Natural killer cell treated with Interleukin-12 subunit alpha and Interleukin-12 subunit beta and Interleukin-15 and Interleukin-18, amount 100 ng/mL, for 72 hours (primary cell): ENCODE measurements around the gene SPPL3. TPM values are rescaled to one million over a fixed set of nuclear protein-coding genes. Genes with fewer than 3 reads are reported as not detected.
A peak's percentile ranks its signal among the peaks of the same experiment; 100 is the strongest.

Source experiments
- ATAC-seq, 2 donors: fragments of 150-1000 bp; cut with Tn5 transposase in 1 of 2; sonication (Bioruptor Pico), chemical (Tn5 transposase) in 1 of 2; 2 replicates each; pipeline ENCODE4 v1.10.0; 2021
- DNase-seq: peaks from one replicate; pipeline ENCODE4 v3.0.0; 2022; ENCODE audit warnings: low spot score
- H3K27ac Mint-ChIP-seq, 2 donors: 1 replicate in 1 of 2; 2 replicates in 1 of 2; pipeline ENCODE4 v1.8.0; 2022; ENCODE audit warnings: mixed read lengths in 2 of 2, mild to moderate bottlenecking in 1 of 2, moderate library complexity in 1 of 2
- H3K27me3 Mint-ChIP-seq, 2 donors: 1 replicate in 1 of 2; 2 replicates in 1 of 2; pipeline ENCODE4 v1.8.0; 2022; ENCODE audit warnings: mixed read lengths in 2 of 2
- H3K36me3 Mint-ChIP-seq: one replicate; pipeline ENCODE4 v1.8.0; 2022; ENCODE audit warnings: mixed read lengths
- H3K4me1 Mint-ChIP-seq, 2 donors: 1 replicate in 1 of 2; 2 replicates in 1 of 2; pipeline ENCODE4 v1.8.0; 2022; ENCODE audit warnings: low read depth in 2 of 2, mixed read lengths in 2 of 2, mild to moderate bottlenecking in 1 of 2
- H3K4me3 Mint-ChIP-seq: one replicate; pipeline ENCODE4 v1.8.0; 2022; ENCODE audit warnings: mixed read lengths
- H3K9me3 Mint-ChIP-seq: 2 replicates; pipeline ENCODE4 v1.8.0; 2022; ENCODE audit warnings: mixed read lengths
- total RNA-seq, 2 donors: library from RNA; stranded (reverse); gene quantifications; one replicate each; pipeline ENCODE4 v1.2.3, GENCODE V29; 2022

SPPL3 gene
- total RNA-seq, 2 donors from 2014 or later: 21.6 to 31.6 TPM

- ATAC-seq (peak; percentile 59 to 73), DNase-seq (no peak)
- peaks cover 19 to 34% of the 10 kb centered on the region in 2 donors for H3K4me1 Mint-ChIP-seq
- no peaks in the 10 kb centered on the region for H3K9me3 Mint-ChIP-seq
- H3K27ac Mint-ChIP-seq: peak overlapping the region; percentile 4 to 82
- no peak overlapping the region for H3K4me3 Mint-ChIP-seq
- H3K36me3 Mint-ChIP-seq: no peaks in the 10 kb centered on the region
- H3K27me3 Mint-ChIP-seq: no peaks in the 10 kb centered on the region
These were observed 129.8 kb downstream of the SPPL3 start for GRCh38 chr12:120774169-120774916.

DNA sequence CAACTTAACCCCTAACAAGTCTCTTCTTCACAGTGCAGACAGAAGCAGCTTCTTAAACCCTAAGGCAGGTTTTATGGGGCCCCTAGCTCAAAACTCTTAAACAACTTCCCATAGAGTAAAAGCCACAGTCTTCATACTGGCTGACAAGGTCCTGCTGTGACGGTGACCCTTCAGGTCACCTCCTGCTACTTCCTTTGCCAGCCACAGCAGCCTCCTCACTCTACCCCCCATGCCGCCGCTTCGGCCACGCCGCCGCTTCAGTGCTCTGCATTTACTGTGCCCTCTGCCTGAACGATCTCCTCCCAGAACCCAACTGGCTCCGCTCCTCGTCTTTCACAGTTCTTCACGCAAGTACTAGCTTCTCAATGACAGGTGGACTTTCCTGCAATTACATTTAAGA is 133.1 kb downstream of the SPPL3 start:
- ATAC-seq (no peak), DNase-seq (no peak)
- Mint-ChIP-seq H3K9me3 (no peaks in the 10 kb centered on the region), H3K4me1 (peaks cover 19 to 34% of the 10 kb centered on the region in 2 donors), H3K4me3 (no peak overlapping the region), H3K36me3 (no peaks in the 10 kb centered on the region), H3K27me3 (no peaks in the 10 kb centered on the region), H3K27ac (peak overlapping the region in 1 of 2 donors; percentile 33)

DNA sequence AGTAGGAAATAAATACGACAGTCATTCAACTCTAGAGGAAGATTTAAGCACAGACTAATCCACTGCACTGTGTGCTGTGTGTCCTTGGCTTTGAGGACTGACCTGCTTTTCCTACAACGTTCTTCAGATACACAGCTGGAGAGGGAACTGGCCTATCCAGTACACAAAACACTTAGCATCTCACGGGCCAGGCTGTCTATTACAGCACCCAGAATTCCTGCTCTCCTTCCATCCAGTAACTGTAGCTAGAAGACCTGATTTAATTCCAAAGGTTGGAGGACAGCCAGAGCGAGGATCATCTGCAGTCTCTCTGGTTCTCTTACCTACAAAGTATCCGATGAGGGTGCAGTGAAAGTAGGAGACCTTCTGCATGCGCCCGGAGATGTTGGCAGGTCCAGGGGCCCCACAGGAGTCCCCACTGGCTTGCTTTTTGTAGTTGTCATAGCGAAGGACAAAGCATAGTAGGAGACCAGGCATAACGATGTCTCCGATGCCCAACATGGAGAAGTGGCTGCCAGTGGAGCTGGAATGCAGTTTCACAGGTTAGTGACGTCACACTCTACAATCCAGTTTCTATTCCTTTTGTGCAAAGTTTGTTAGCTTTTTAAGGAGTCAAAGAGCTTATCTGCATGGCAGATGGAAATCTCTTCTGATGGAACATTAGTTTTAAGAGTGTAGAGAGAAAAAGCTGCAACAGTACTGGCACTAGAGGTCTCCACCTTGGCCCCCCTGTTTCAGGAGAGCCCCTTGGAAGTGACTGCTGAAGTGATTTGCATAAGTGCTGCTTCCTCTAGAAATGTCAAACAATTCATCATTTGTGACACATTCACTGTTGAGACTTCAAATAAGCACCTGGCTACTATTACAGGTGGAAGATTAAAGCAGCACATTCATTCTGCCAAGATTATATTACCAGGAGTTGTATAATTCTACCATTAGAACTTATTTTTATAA is 136.8 kb downstream of the SPPL3 start:
- DNase-seq: no peak
- peaks cover 6 to 17% of the 10 kb centered on the region in 2 donors for H3K4me1 Mint-ChIP-seq
- no peaks in the 10 kb centered on the region for H3K9me3 Mint-ChIP-seq
- ATAC-seq: no peak
- H3K27ac Mint-ChIP-seq: no peak overlapping the region
- H3K27me3 Mint-ChIP-seq: no peaks in the 10 kb centered on the region
- H3K36me3 Mint-ChIP-seq: no peaks in the 10 kb centered on the region
- no peak overlapping the region for H3K4me3 Mint-ChIP-seq

- ATAC-seq (no peak), DNase-seq (no peak)
- no peaks in the 10 kb centered on the region for H3K9me3 Mint-ChIP-seq
- no peaks in the 10 kb centered on the region for H3K36me3 Mint-ChIP-seq
- no peaks in the 10 kb centered on the region for H3K27me3 Mint-ChIP-seq
- no peak overlapping the region for H3K4me3 Mint-ChIP-seq
- no peak overlapping the region for H3K27ac Mint-ChIP-seq
- peaks cover 6 to 12% of the 10 kb centered on the region in 2 donors for H3K4me1 Mint-ChIP-seq
These were observed 137.6 kb downstream of the SPPL3 start for GRCh38 chr12:120766566-120766965.

DNA sequence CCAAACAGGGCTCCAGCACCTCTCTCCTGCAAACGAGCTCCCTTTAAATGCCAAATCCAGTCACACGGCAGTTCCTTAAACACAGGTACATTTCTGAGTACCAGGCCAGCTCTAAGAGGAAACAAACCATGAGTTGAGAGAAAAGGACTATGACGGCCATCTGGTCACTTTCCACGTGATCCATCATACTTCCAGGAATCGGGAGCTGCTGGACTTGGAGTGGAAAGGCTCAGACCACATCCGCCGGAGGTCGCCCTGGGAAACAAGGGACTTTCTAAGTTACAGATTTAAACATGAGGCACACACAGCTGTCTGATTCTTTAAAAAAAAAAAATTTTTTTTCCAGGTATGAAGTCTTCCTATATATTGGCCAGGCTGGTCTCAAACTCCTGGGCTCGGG is 139.3 kb downstream of the SPPL3 start:
- no peaks in the 10 kb centered on the region for H3K36me3 Mint-ChIP-seq
- no peak for DNase-seq
- no peak overlapping the region for H3K4me3 Mint-ChIP-seq
- H3K4me1 Mint-ChIP-seq: no peaks in the 10 kb centered on the region
- H3K27me3 Mint-ChIP-seq: no peaks in the 10 kb centered on the region
- no peaks in the 10 kb centered on the region for H3K9me3 Mint-ChIP-seq
- ATAC-seq: no peak
- H3K27ac Mint-ChIP-seq: no peak overlapping the region

- DNase-seq: no peak
- H3K4me1 Mint-ChIP-seq: no peaks in the 10 kb centered on the region
- H3K4me3 Mint-ChIP-seq: no peak overlapping the region
- no peaks in the 10 kb centered on the region for H3K9me3 Mint-ChIP-seq
- H3K27ac Mint-ChIP-seq: no peak overlapping the region
- H3K27me3 Mint-ChIP-seq: no peaks in the 10 kb centered on the region
- no peaks in the 10 kb centered on the region for H3K36me3 Mint-ChIP-seq
- ATAC-seq: no peak
These were observed 140.9 kb downstream of the SPPL3 start for GRCh38 chr12:120763250-120763649.

- no peak for ATAC-seq
- Mint-ChIP-seq H3K9me3 (no peaks in the 10 kb centered on the region), H3K4me3 (no peak overlapping the region), H3K4me1 (no peaks in the 10 kb centered on the region), H3K27me3 (no peaks in the 10 kb centered on the region), H3K27ac (no peak overlapping the region), H3K36me3 (no peaks in the 10 kb centered on the region)
- no peak for DNase-seq
These were observed 142.1 kb downstream of the SPPL3 start for GRCh38 chr12:120762086-120762485.

DNA sequence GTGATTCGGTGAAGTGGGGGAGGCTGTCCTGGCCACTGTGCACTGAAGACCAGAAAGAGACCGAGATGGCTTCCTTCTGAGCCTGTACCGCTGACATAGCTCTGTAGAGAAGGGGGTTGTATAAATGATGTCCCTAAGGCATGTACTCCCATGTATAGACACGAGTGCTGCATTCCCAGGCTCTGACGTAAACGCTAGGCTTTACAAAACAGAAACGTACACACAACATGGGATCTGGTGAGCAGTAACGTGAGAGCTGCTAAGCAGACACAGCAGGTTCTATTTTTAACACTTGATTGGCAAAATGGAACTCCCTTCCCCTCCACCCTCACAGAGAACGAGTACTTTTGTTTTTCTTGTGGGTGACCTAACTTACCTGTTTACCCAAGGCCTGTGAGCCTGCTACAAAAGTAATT is 142.6 kb downstream of the SPPL3 start:
- DNase-seq (no peak), ATAC-seq (no peak)
- Mint-ChIP-seq H3K9me3 (no peaks in the 10 kb centered on the region), H3K4me3 (no peak overlapping the region), H3K36me3 (no peaks in the 10 kb centered on the region), H3K4me1 (no peaks in the 10 kb centered on the region), H3K27ac (no peak overlapping the region), H3K27me3 (no peaks in the 10 kb centered on the region)

GRCh38 chr12:120760349-120761254 is 143.6 kb downstream of the SPPL3 start:
- Mint-ChIP-seq H3K36me3 (no peaks in the 10 kb centered on the region), H3K27me3 (no peaks in the 10 kb centered on the region), H3K27ac (no peak overlapping the region), H3K4me3 (no peak overlapping the region), H3K4me1 (no peaks in the 10 kb centered on the region), H3K9me3 (no peaks in the 10 kb centered on the region)
- ATAC-seq (no peak), DNase-seq (no peak)

DNA sequence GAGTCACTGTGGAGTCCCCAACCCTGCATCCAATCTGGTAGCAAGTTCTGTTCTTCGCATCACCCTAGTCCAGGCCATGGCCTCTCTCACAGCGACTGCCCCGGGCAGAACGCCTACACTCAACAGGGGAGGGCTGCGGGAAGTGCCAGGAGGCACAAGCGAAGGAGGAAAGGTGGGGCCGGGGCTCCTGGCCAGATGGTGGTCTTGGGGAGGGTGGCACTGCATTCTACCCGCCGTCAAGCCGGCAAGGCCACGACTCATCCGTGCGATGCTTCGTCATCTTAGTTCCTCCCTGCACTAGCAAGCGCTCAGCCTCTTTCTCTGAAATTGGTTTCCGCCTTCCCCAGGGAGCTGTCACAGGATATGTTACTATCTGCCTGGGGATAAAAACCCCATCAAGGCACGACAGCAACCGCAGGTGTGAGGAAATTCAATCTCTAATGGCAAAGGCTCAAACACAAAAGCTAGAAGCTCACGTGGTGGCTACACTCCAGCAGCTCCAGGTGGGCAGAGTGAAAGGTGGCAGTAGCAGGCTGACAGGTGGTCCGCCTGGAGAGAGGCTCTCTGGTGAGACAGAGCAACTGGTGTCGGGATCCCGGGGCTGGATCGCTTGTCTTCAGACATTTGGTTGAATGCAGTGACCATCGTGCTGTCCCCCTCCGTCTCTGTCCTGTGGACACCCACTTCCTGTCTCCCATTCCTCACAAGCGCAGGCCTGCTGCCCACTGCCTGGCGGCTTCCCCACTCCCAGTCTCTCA is 144.4 kb downstream of the SPPL3 start:
- Mint-ChIP-seq H3K4me1 (no peaks in the 10 kb centered on the region), H3K27ac (no peak overlapping the region), H3K9me3 (peaks cover 4% of the 10 kb centered on the region), H3K36me3 (peaks cover 7% of the 10 kb centered on the region), H3K4me3 (no peak overlapping the region), H3K27me3 (no peaks in the 10 kb centered on the region)
- ATAC-seq (no peak), DNase-seq (no peak)

- Mint-ChIP-seq H3K36me3 (peaks cover 10% of the 10 kb centered on the region), H3K9me3 (peaks cover 4% of the 10 kb centered on the region), H3K4me1 (no peaks in the 10 kb centered on the region), H3K4me3 (no peak overlapping the region), H3K27me3 (no peaks in the 10 kb centered on the region), H3K27ac (no peak overlapping the region)
- no peak for ATAC-seq
- DNase-seq: no peak
These were observed 145.2 kb downstream of the SPPL3 start for GRCh38 chr12:120758798-120759590.

DNA sequence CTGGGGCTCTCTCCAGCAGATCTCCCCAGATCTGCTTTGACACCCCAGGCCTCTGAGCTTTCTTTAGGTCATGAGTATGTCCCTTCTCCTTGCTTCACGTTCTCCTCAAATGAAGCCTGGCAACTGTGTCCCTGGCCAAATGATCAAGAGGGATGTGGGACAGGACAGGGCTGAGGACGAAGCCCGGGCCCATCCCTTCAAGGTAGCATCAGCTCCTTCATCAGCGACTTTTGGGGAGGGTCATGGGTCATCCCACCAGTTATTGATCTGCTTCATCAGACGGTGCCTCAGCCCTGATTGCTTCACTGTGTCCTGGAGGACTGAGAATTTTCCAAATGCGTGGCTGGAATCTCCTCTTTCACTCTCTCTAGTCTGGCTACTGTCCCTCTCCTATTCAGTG is 146.2 kb downstream of the SPPL3 start:
- Mint-ChIP-seq H3K9me3 (peaks cover 4% of the 10 kb centered on the region), H3K27ac (no peak overlapping the region), H3K4me1 (peaks cover 0 to 4% of the 10 kb centered on the region in 2 donors), H3K27me3 (peaks cover 0 to 3% of the 10 kb centered on the region in 2 donors), H3K36me3 (peaks cover 10% of the 10 kb centered on the region), H3K4me3 (no peak overlapping the region)
- ATAC-seq (no peak), DNase-seq (no peak)
